ENCODE measurements around the gene NOL9. TPM values are rescaled to one million over a fixed set of nuclear protein-coding genes. Genes with fewer than 3 reads are reported as not detected.
A peak's percentile ranks its signal among the peaks of the same experiment; 100 is the strongest.

NOL9 gene
- total RNA-seq, 1 experiment from 2014 or later: 37.6 TPM

DNA sequence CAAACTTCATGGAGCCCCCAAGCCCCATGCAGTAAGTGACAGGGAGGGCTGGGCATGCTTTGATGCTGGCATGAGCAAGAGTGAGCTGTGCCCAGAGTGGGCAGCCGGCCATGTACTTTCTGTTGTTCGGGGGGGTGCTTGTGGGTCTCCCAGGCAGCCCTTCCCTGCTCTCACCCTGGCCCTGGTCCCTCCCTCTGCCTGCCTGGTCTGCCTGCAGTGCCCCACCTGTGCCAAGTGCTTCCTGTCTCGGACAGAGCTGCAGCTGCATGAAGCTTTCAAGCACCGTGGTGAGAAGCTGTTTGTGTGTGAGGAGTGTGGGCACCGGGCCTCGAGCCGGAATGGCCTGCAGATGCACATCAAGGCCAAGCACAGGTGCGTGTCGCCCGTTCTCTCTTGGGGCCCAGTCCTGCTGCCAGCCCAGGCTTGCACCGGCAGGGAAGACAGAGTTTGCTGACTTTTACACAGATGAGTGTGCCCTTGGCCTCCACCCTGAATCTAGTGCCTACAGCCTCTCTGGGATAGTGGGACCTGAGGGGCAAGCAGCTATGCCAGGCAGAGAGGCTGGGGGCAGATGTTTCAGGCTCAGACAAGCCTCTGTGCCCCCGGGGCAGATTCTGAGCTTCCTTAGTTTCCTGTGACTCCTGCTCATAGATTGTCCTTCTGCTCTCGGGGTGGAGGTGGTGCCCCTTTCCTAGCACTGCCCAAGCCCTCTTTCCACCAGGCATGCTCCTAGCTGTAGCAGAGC lies 33.1 kb upstream of the NOL9 start:
- Histone ChIP-seq H3K4me1 (ENCODE audit: low read length) (peaks cover 15% of the 10 kb centered on the region), H3K9me3 (ENCODE audit: low read length) (no peaks in the 10 kb centered on the region), H3K4me2 (ENCODE audit: low read depth, low read length, poor library complexity, severe bottlenecking) (no peak overlapping the region), H3K9ac (ENCODE audit: low read length) (no peak overlapping the region), H3K27ac (ENCODE audit: low read length) (peak overlapping the region; percentile 12; the same call in 1 of the 2 replicates), H4K20me1 (ENCODE audit: insufficient read depth, low read depth, low read length) (peaks cover 11% of the 10 kb centered on the region; the same call in 1 of the 2 replicates), H3K36me3 (ENCODE audit: insufficient read depth, low read length) (peaks cover 16% of the 10 kb centered on the region), H3K27me3 (ENCODE audit: low read length) (no peaks in the 10 kb centered on the region), H3K79me2 (ENCODE audit: low read length) (peaks cover 6% of the 10 kb centered on the region), H2AFZ (ENCODE audit: low read length) (no peak overlapping the region), H3K4me3 (ENCODE audit: low read length) (no peak overlapping the region), H3K9me2 (replicated peaks; ENCODE audit: insufficient read depth, low read length) (no peaks in the 10 kb centered on the region)
- no peak for DNase-seq

DNA sequence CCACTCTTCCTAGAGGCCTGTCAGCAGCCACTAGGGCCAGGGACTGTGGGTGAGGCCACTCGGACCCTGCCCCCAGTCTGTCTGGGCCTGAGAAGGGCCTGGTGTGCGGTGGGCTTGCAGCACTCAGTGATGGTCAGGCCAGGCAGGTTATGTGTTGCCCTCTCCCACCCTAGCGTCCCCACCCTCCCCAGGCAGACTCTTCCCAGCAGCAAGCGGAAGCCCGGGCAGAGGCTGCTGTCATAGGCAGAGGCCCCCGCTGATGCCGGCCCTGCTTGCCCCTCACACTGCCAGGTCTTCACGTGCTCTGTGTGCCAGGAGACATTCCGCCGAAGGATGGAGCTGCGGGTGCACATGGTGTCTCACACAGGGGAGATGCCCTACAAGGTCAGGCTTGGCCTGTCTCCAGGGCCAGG lies 32.1 kb upstream of the NOL9 start:
- Histone ChIP-seq H3K27ac (ENCODE audit: low read length) (no peak overlapping the region), H3K9me3 (ENCODE audit: low read length) (no peaks in the 10 kb centered on the region), H4K20me1 (ENCODE audit: insufficient read depth, low read depth, low read length) (peaks cover 16% of the 10 kb centered on the region), H3K4me3 (ENCODE audit: low read length) (no peak overlapping the region), H3K9me2 (replicated peaks; ENCODE audit: insufficient read depth, low read length) (no peaks in the 10 kb centered on the region), H3K36me3 (ENCODE audit: insufficient read depth, low read length) (peaks cover 16% of the 10 kb centered on the region), H3K79me2 (ENCODE audit: low read length) (peaks cover 16% of the 10 kb centered on the region), H2AFZ (ENCODE audit: low read length) (no peak overlapping the region), H3K9ac (ENCODE audit: low read length) (no peak overlapping the region), H3K27me3 (ENCODE audit: low read length) (no peaks in the 10 kb centered on the region), H3K4me2 (ENCODE audit: low read depth, low read length, poor library complexity, severe bottlenecking) (no peak overlapping the region), H3K4me1 (ENCODE audit: low read length) (peaks cover 23% of the 10 kb centered on the region)
- DNase-seq: no peak

DNA sequence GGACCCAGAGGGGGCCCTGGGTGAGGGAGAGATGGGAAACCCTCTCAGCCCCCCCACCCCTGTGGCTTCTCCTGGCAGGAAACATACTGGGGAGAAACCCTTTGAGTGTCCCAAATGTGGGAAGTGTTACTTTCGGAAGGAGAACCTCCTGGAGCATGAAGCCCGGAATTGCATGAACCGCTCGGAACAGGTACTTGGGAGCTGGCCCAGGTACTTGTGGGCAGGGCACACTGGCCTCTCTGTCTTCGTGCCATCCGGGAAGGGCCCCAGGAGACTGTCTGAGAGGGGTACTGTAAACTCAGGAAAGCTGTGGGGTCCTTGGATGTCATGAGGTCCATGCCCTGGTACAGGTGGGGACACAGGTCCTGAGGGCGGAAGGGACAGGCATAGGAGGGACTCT lies 31.5 kb upstream of the NOL9 start:
- Histone ChIP-seq H3K4me2 (ENCODE audit: low read depth, low read length, poor library complexity, severe bottlenecking) (no peak overlapping the region), H3K27ac (ENCODE audit: low read length) (no peak overlapping the region), H3K27me3 (ENCODE audit: low read length) (no peaks in the 10 kb centered on the region), H3K9me3 (ENCODE audit: low read length) (no peaks in the 10 kb centered on the region), H3K9me2 (replicated peaks; ENCODE audit: insufficient read depth, low read length) (no peaks in the 10 kb centered on the region), H4K20me1 (ENCODE audit: insufficient read depth, low read depth, low read length) (peaks cover 20% of the 10 kb centered on the region), H2AFZ (ENCODE audit: low read length) (no peak overlapping the region), H3K4me1 (ENCODE audit: low read length) (peaks cover 29% of the 10 kb centered on the region), H3K4me3 (ENCODE audit: low read length) (no peak overlapping the region), H3K9ac (ENCODE audit: low read length) (no peak overlapping the region), H3K36me3 (ENCODE audit: insufficient read depth, low read length) (peaks cover 16% of the 10 kb centered on the region), H3K79me2 (ENCODE audit: low read length) (peaks cover 22% of the 10 kb centered on the region)
- no peak for DNase-seq

DNA sequence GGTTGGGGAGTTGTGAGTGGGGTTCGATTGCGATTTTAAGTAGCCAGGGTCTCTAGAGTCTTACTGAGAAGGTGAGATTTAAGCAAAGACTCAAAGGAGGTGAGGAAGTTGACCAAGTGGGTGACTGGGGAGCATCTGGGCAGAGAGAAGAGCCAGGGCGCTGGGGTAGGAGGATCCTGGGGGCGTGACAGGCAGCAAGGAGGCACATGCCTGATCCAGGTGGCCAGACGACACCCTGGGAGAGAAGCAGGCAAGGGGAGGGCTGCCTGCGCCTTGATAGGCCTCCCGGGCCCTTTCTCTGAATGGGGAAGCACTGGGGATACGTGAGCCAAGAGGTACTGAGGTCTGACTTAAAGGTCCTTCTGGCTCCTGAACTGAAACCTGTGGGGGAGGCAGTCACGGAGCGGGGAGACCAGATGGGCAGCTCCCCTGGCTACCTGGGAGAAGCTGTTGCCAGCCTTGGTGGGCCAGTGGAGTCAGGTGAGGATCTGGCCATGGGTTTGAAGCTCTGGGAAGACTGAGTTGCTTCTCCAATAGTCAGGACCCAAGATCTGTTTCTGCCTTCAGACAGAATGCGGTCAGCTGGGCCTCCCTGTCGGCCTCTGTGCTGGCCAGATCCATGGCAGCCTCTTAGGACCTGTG lies 30.9 kb upstream of the NOL9 start:
- H3K9ac ChIP-seq (ENCODE audit: low read length): no peak overlapping the region
- H3K9me3 ChIP-seq (ENCODE audit: low read length): no peaks in the 10 kb centered on the region
- H3K27ac ChIP-seq (ENCODE audit: low read length): no peak overlapping the region
- peaks cover 9% of the 10 kb centered on the region for H3K36me3 ChIP-seq (ENCODE audit: insufficient read depth, low read length)
- peaks cover 32% of the 10 kb centered on the region for H3K4me1 ChIP-seq (ENCODE audit: low read length)
- DNase-seq: peak; percentile 41
- no peak overlapping the region for H3K4me3 ChIP-seq (ENCODE audit: low read length)
- no peak overlapping the region for H3K4me2 ChIP-seq (ENCODE audit: low read depth, low read length, poor library complexity, severe bottlenecking)
- H4K20me1 ChIP-seq (ENCODE audit: insufficient read depth, low read depth, low read length): peaks cover 19% of the 10 kb centered on the region
- no peaks in the 10 kb centered on the region for H3K9me2 ChIP-seq (replicated peaks; ENCODE audit: insufficient read depth, low read length)
- H2AFZ ChIP-seq (ENCODE audit: low read length): no peak overlapping the region
- H3K27me3 ChIP-seq (ENCODE audit: low read length): no peaks in the 10 kb centered on the region
- H3K79me2 ChIP-seq (ENCODE audit: low read length): peaks cover 28% of the 10 kb centered on the region

DNA sequence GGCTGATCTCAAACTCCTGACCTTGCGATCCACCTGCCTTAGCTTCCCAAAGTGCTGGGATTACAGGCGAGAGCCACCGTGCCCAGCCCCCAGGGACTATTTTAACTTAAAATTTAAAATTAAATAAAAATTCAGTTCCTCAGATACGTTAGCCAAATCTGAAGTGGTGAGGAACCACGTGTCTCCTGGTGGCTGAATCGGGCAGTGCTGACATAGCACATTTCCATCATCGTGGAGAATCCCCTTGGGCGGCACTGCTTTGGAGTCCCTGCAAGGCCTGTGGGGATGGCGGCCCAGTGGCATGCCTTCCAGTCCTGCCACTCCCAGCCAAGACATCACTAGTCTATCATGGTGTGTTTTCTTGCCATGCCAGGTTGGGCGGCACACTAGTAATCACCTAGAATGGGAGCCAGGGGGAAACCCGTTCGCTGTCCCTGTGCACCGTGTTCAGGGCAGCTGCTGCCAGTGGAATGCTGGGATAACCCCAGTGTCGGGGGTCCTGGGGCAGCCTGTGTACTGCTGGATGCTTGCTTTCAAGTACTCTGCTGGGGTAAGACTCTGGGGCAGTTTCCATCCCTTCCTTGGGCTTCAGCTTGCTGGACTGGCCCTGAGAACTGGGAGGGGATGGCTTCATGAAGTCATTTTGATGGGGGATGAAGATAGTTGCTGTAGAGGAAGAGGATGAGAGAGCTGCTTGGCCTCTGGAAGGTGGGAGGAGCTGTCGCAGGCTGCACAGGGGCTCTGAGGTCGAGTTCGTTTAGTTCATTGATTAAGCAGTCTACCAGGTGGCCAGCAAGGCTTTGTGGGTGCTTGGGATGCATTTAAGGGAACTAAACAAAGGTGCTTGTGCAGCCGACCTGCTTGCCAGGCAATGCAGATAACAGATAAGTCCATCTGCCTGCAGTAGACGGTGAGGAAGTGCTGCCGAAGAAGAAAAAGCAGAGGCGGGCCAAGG lies 30.1 kb upstream of the NOL9 start:
- Histone ChIP-seq H3K9ac (ENCODE audit: low read length) (no peak overlapping the region), H2AFZ (ENCODE audit: low read length) (no peak overlapping the region), H3K36me3 (ENCODE audit: insufficient read depth, low read length) (peaks cover 7% of the 10 kb centered on the region; the same call in 1 of the 2 replicates), H3K27ac (ENCODE audit: low read length) (no peak overlapping the region), H3K27me3 (ENCODE audit: low read length) (no peaks in the 10 kb centered on the region), H3K9me3 (ENCODE audit: low read length) (no peaks in the 10 kb centered on the region), H3K4me3 (ENCODE audit: low read length) (no peak overlapping the region), H3K9me2 (replicated peaks; ENCODE audit: insufficient read depth, low read length) (no peaks in the 10 kb centered on the region), H3K4me1 (ENCODE audit: low read length) (peaks cover 35% of the 10 kb centered on the region), H3K79me2 (ENCODE audit: low read length) (peaks cover 32% of the 10 kb centered on the region), H4K20me1 (ENCODE audit: insufficient read depth, low read depth, low read length) (peaks cover 14% of the 10 kb centered on the region), H3K4me2 (ENCODE audit: low read depth, low read length, poor library complexity, severe bottlenecking) (no peak overlapping the region)
- no peak for DNase-seq

DNA sequence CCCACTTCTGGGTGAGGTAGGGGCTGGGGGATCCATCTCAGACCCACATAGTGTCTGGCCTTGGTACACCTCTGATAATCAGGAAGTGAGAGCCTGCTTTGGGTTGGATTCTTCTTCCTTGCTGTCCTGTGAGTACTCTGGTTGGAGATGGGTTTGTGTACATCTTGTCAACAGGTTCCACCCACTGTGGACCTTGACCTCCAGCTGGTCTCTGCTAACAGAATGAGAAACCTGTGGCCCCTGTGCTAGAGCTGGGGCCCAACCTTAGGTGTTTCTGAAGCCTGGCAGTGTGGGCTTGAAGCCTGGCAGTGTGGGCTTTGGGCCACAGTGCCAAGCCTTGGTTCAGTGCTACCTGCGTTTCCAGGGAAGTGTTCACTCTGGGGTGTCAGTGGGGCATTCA lies 28.1 kb upstream of the NOL9 start:
- Histone ChIP-seq H3K27me3 (ENCODE audit: low read length) (no peaks in the 10 kb centered on the region), H3K36me3 (ENCODE audit: insufficient read depth, low read length) (no peaks in the 10 kb centered on the region), H3K4me2 (ENCODE audit: low read depth, low read length, poor library complexity, severe bottlenecking) (peak overlapping the region; percentile 81), H3K9ac (ENCODE audit: low read length) (no peak overlapping the region), H3K4me1 (ENCODE audit: low read length) (peaks cover 38% of the 10 kb centered on the region), H2AFZ (ENCODE audit: low read length) (no peak overlapping the region), H4K20me1 (ENCODE audit: insufficient read depth, low read depth, low read length) (peaks cover 9% of the 10 kb centered on the region), H3K27ac (ENCODE audit: low read length) (no peak overlapping the region), H3K9me3 (ENCODE audit: low read length) (no peaks in the 10 kb centered on the region), H3K9me2 (replicated peaks; ENCODE audit: insufficient read depth, low read length) (no peaks in the 10 kb centered on the region), H3K79me2 (ENCODE audit: low read length) (peaks cover 32% of the 10 kb centered on the region), H3K4me3 (ENCODE audit: low read length) (no peak overlapping the region)
- no peak for DNase-seq

DNA sequence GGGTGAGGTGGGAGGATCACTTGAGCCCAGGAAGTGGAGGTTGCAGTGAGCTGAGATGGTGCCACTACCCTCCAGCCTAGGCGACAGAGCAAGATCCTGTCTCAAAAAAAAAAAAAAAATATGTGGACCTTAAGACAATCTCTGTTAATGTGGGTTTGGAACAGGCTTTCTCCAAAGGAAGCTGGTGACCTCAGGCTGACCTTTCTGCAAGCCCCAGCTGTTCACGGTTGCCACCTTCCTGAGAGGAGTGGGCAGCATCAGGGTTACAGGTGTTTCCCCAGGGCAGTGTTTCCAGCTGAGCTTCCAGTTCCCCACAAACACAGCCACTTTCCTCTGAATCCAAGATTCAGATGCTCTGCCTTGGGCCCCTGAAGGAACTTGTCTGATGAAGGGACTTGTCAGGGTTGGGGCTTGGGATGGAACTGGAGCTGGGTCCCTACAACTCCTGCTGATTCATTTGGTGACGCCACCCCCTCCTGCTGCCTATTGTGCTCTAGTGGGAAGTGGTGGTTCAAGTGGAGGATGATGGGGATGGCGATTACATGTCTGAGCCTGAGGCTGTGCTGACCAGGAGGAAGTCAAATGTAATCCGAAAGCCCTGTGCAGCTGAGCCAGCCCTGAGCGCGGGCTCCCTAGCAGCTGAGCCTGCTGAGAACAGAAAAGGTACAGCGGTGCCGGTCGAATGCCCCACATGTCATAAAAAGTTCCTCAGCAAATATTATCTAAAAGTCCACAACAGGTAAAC lies 27.4 kb upstream of the NOL9 start:
- peaks cover 32% of the 10 kb centered on the region for H3K4me1 ChIP-seq (ENCODE audit: low read length)
- H3K9me3 ChIP-seq (ENCODE audit: low read length): no peaks in the 10 kb centered on the region
- no peaks in the 10 kb centered on the region for H3K9me2 ChIP-seq (replicated peaks; ENCODE audit: insufficient read depth, low read length)
- peaks cover 32% of the 10 kb centered on the region for H3K79me2 ChIP-seq (ENCODE audit: low read length)
- DNase-seq: no peak
- no peaks in the 10 kb centered on the region for H3K36me3 ChIP-seq (ENCODE audit: insufficient read depth, low read length)
- no peak overlapping the region for H3K27ac ChIP-seq (ENCODE audit: low read length)
- peak overlapping the region; percentile 81 for H3K4me2 ChIP-seq (ENCODE audit: low read depth, low read length, poor library complexity, severe bottlenecking)
- peaks cover 9% of the 10 kb centered on the region for H4K20me1 ChIP-seq (ENCODE audit: insufficient read depth, low read depth, low read length)
- no peaks in the 10 kb centered on the region for H3K27me3 ChIP-seq (ENCODE audit: low read length)
- H2AFZ ChIP-seq (ENCODE audit: low read length): no peak overlapping the region
- 0 out of 2 replicates have a peak overlapping the region, but pooled peaks have one; percentile 84 for H3K9ac ChIP-seq (ENCODE audit: low read length)
- peak overlapping the region; percentile 88; the same call in 1 of the 2 replicates for H3K4me3 ChIP-seq (ENCODE audit: low read length)

All from Karpas-422 (cell line).